SK-N-SH (cell line): ENCODE results near the gene PARP14. TPM values are rescaled to one million over a fixed set of nuclear protein-coding genes. Genes with fewer than 3 reads are reported as not detected.

ENCODE experiments used
- CTCF ChIA-PET: fragments of 300-600, 350-600 bp; formaldehyde crosslinking; extraction: SDS; loops from one replicate; lab custom pipeline; 2021; lab: Yijun Ruan, JAX
- POLR2A ChIA-PET: fragments of 350-600 bp; sonication (Branson Sonifier 250); formaldehyde crosslinking; extraction: SDS; loops from one replicate; lab custom pipeline; 2020; ENCODE audit warnings: antibody characterized with exemption, inconsistent platforms; lab: Yijun Ruan, JAX
- DNase-seq: peaks from one replicate; pipeline ENCODE4 v3.0.0; 2012
- H2AFZ ChIP-seq: fragments of 200-600 bp; sonication (generic); 2 replicates; pipeline ENCODE4 v1.8.1; 2016; ENCODE audit warnings: antibody characterized with exemption, mild to moderate bottlenecking, low read depth
- H3F3A ChIP-seq: fragments of 200-600 bp; sonication (generic); replicated peaks from 2 replicates; pipeline ENCODE3; 2016; ENCODE audit warnings: antibody characterized with exemption, mild to moderate bottlenecking; ENCODE audit not compliant: insufficient read depth
- H3K27ac ChIP-seq, 2 experiments: fragments of 200-500 bp in 1 of 2; fragments of 200-600 bp in 1 of 2; sonication (Bioruptor generic) in 1 of 2; sonication (generic), shearing (Covaris generic) in 1 of 2; 2 replicates each; pipeline versions ENCODE4 v1.5.1 to v1.6.1; 2014 to 2016; ENCODE audit warnings: low read depth in 2 of 2, inconsistent platforms in 1 of 2, low read length in 1 of 2, mild to moderate bottlenecking in 1 of 2, mixed read lengths in 1 of 2
- H3K27me3 ChIP-seq: fragments of 200-600 bp; sonication (generic), shearing (Covaris generic); 2 replicates; pipeline ENCODE4 v1.6.1; 2016; ENCODE audit warnings: mixed run types; ENCODE audit not compliant: insufficient read depth
- H3K36me3 ChIP-seq, 2 experiments: fragments of 200-500 bp in 1 of 2; fragments of 200-600 bp in 1 of 2; sonication (Bioruptor generic) in 1 of 2; sonication (generic) in 1 of 2; replicated peaks in 1 of 2; 2 replicates each; pipeline versions ENCODE3 to v1.5.1; 2014 to 2016; ENCODE audit warnings: low read length in 1 of 2, mild to moderate bottlenecking in 1 of 2; ENCODE audit not compliant: insufficient read depth in 2 of 2, control insufficient read depth in 1 of 2
- H3K4me1 ChIP-seq, 2 experiments: fragments of 200-500 bp in 1 of 2; fragments of 200-600 bp in 1 of 2; sonication (Bioruptor generic) in 1 of 2; sonication (generic), shearing (Covaris generic) in 1 of 2; 2 replicates each; pipeline versions ENCODE4 v1.5.1 to v1.6.1; 2014 to 2016; ENCODE audit warnings: low read depth in 1 of 2, low read length in 1 of 2, mixed run types in 1 of 2; ENCODE audit not compliant: insufficient read depth in 2 of 2, control insufficient read depth in 1 of 2
- H3K4me2 ChIP-seq: fragments of 200-600 bp; sonication (generic), shearing (Covaris generic); 2 replicates; pipeline ENCODE4 v1.6.1; 2017; ENCODE audit warnings: mixed run types
- H3K4me3 ChIP-seq, 2 experiments: fragments of 200-500 bp in 1 of 2; fragments of 200-600 bp in 1 of 2; sonication (Bioruptor generic) in 1 of 2; sonication (generic), shearing (Covaris generic) in 1 of 2; 2 replicates each; pipeline versions ENCODE4 v1.5.1 to v1.8.1; 2014 to 2016; ENCODE audit warnings: low read depth in 2 of 2, inconsistent platforms in 1 of 2, low read length in 1 of 2, mild to moderate bottlenecking in 1 of 2, mixed read lengths in 1 of 2, moderate library complexity in 1 of 2
- H3K79me2 ChIP-seq: fragments of 200-600 bp; sonication (generic); 2 replicates; pipeline ENCODE4 v1.8.1; 2017; ENCODE audit warnings: mild to moderate bottlenecking; ENCODE audit not compliant: insufficient read depth
- H3K9ac ChIP-seq: fragments of 200-600 bp; sonication (generic); 2 replicates; pipeline ENCODE4 v1.6.1; 2017; ENCODE audit warnings: mixed run types
- H3K9me2 ChIP-seq: fragments of 200-600 bp; sonication (generic); 2 replicates; pipeline ENCODE4 v1.6.1; 2017; ENCODE audit warnings: mixed run types
- H3K9me3 ChIP-seq: fragments of 200-600 bp; sonication (generic); 2 replicates; pipeline ENCODE4 v1.6.1; 2017; ENCODE audit warnings: mixed run types, mild to moderate bottlenecking, moderate library complexity
- H4K20me1 ChIP-seq: fragments of 200-600 bp; sonication (generic); 2 replicates; pipeline ENCODE4 v1.6.1; 2017; ENCODE audit warnings: mild to moderate bottlenecking, mixed run types; ENCODE audit not compliant: insufficient read depth
- EP300 ChIP-seq, 2 experiments: IDR thresholded peaks; 2 replicates each; pipeline versions ENCODE4 v1.4.0 to v1.6.1; 2012; ENCODE audit warnings: borderline replicate concordance in 1 of 2, low read depth in 1 of 2, low read length in 1 of 2
- GATA2 ChIP-seq: sonication (generic); formaldehyde crosslinking; IDR thresholded peaks from 2 replicates; pipeline ENCODE4 v1.5.0; 2020; ENCODE audit warnings: mild to moderate bottlenecking, missing genetic modification reagents
- JUND ChIP-seq: IDR thresholded peaks from 2 replicates; pipeline ENCODE4 v1.4.0; 2012
- MEF2A ChIP-seq: IDR thresholded peaks from 2 replicates; pipeline ENCODE4 v1.4.0; 2012; ENCODE audit warnings: low read depth, borderline replicate concordance
- NRF1 ChIP-seq: IDR thresholded peaks from 2 replicates; pipeline ENCODE4 v1.6.1; 2012; ENCODE audit warnings: low read depth, mild to moderate bottlenecking, low read length
- POLR2AphosphoS5 ChIP-seq: IDR thresholded peaks from 2 replicates; pipeline ENCODE4 v1.6.1; 2012; ENCODE audit warnings: low read depth, low read length
- RAD21 ChIP-seq: IDR thresholded peaks from 2 replicates; pipeline ENCODE4 v1.6.1; 2012; ENCODE audit warnings: mild to moderate bottlenecking, low read length
- RFX5 ChIP-seq: IDR thresholded peaks from 2 replicates; pipeline ENCODE4 v1.6.1; 2012; ENCODE audit warnings: mild to moderate bottlenecking, improper control_type of control experiment, low read length
- RXRA ChIP-seq: IDR thresholded peaks from 2 replicates; pipeline ENCODE4 v1.4.0; 2012; ENCODE audit warnings: low read depth, mild to moderate bottlenecking, borderline replicate concordance
- SIN3A ChIP-seq: IDR thresholded peaks from 2 replicates; pipeline ENCODE4 v1.6.1; 2012; ENCODE audit warnings: low read depth, mild to moderate bottlenecking, low read length, moderate library complexity, borderline replicate concordance
- TEAD4 ChIP-seq: IDR thresholded peaks from 2 replicates; pipeline ENCODE4 v1.4.0; 2012; ENCODE audit warnings: mild to moderate bottlenecking, borderline replicate concordance; ENCODE audit not compliant: insufficient read depth
- WGBS: methylation state at CpG from one replicate; pipeline ENCODE4 v1.1.6; 2017; ENCODE audit warnings: low lambda C conversion rate; 5-methylcytosine and 5-hydroxymethylcytosine counted together
- polyA plus RNA-seq, 3 experiments: library from polyadenylated mRNA; depleted of rRNA; stranded (reverse); fragments of >200 nt; gene quantifications; 2 replicates each; pipeline ENCODE4 v1.2.3, GENCODE V29; 2012
- TF ChIP-seq, protein P1 (sequence below): IDR thresholded peaks from 2 replicates; pipeline ENCODE4 v1.4.0; 2012; ENCODE audit warnings: low read depth, borderline replicate concordance

PARP14 gene
- polyA plus RNA-seq, 1 of the 3 experiments (the other 2 are of a cell fraction): 9.2 TPM

DNA sequence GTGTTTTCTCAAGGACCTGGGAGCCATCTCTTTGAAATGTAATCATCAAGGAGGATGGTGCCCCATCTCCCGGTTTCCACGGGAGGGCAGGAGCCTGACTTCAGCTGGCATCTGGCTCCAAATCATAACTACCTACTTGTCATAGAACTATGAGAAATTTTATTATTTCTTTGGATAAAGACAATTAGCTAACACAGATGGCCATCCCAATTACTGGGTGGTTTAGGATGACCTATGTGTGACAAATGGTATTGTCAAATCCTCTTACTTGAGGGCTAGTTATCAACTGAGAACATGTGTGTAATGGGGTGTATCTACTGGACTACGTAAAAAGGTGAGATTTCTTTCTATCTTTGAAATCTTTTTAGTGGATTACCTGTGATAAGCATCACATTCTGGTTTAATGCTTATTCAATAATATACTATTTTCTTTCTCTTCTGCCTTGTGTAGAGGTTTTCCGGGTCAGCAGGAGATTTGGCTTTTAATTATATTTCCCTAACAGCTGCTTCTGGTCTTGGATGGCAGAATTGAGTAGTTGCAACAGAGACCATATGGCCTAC is 15.3 kb upstream of the PARP14 start:
- Histone ChIP-seq H3K9me3 (no peaks in the 10 kb centered on the region), H3K9me2 (no peaks in the 10 kb centered on the region), H3K4me1 (peaks cover 0 to 9% of the 10 kb centered on the region in 2 experiments; a peak in 2 of 4 replicates), H3K79me2 (no peaks in the 10 kb centered on the region), H3K4me2 (no peak overlapping the region), H3K9ac (no peak overlapping the region), H3F3A (no peaks in the 10 kb centered on the region), H3K36me3 (no peaks in the 10 kb centered on the region), H4K20me1 (no peaks in the 10 kb centered on the region), H2AFZ (no peak overlapping the region), H3K4me3 (no peak overlapping the region), H3K27ac (peak overlapping the region in 1 of 2 experiments; percentile 16; a peak in 1 of 4 replicates), H3K27me3 (no peaks in the 10 kb centered on the region)
- CTCF ChIA-PET: interaction anchor here (1.0 to 2.5 kb wide), 3 partner anchors 14 to 281 kb away, joined by 3 to 13 read pairs (median 3); no protein-coding TSS in a partner anchor
- peak; percentile 30 for DNase-seq
- TF ChIP-seq RFX5 (0 out of 2 replicates have a peak, but pooled peaks have one; percentile 22), RAD21 (no peak), RXRA (no peak), NRF1 (no peak), SIN3A (no peak), POLR2AphosphoS5 (no peak), JUND (no peak), GATA2 (CRISPR knock-in tag) (peak; percentile 52), EP300 (IDR thresholded peaks at IDR 0.05; ENCODE audit: borderline replicate concordance in 1 of 2, low read depth in 1 of 2, low read length in 1 of 2) (peak in 1 of 2 experiments; percentile 44; a peak in 1 of 4 replicates)
- TF ChIP-seq, protein P1, sequence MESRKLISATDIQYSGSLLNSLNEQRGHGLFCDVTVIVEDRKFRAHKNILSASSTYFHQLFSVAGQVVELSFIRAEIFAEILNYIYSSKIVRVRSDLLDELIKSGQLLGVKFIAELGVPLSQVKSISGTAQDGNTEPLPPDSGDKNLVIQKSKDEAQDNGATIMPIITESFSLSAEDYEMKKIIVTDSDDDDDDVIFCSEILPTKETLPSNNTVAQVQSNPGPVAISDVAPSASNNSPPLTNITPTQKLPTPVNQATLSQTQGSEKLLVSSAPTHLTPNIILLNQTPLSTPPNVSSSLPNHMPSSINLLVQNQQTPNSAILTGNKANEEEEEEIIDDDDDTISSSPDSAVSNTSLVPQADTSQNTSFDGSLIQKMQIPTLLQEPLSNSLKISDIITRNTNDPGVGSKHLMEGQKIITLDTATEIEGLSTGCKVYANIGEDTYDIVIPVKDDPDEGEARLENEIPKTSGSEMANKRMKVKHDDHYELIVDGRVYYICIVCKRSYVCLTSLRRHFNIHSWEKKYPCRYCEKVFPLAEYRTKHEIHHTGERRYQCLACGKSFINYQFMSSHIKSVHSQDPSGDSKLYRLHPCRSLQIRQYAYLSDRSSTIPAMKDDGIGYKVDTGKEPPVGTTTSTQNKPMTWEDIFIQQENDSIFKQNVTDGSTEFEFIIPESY: no peak
- WGBS: 27% methylated on average over 4 of the region's 4 CpGs
- POLR2A ChIA-PET: interaction anchor here (0.9 kb wide), 1 partner anchor 39 kb away, joined by 3 read pairs; no protein-coding TSS in a partner anchor

DNA sequence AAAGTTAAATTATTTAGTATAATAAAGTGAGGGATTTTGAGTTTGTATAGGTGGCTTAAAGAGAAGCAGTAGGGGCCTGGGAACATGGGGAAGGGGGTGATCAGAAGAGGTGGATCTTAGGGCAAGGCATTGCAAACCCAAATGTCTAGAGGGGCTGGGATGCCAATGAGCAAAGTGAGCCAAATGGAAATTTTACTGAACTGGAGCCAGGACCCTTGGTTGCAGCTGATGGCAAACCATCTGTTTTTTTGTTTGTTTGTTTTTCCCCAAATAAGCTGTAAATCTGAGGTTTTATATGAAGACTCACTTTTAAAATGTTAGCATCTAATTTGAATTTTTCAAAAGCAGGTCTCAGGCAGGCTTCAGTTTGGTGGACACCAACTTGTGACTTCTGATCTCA is 14.8 kb upstream of the PARP14 start:
- POLR2A ChIA-PET: no interaction called here
- H3K79me2 ChIP-seq: no peaks in the 10 kb centered on the region
- no peak for TF ChIP-seq TEAD4
- no peak for TF ChIP-seq MEF2A
- no peaks in the 10 kb centered on the region for H3K36me3 ChIP-seq
- H3K4me1 ChIP-seq: peaks cover 0 to 9% of the 10 kb centered on the region in 2 experiments; a peak in 2 of 4 replicates
- no peak overlapping the region for H3K9ac ChIP-seq
- no peak overlapping the region for H3K4me2 ChIP-seq
- no peaks in the 10 kb centered on the region for H4K20me1 ChIP-seq
- no peak overlapping the region for H3K27ac ChIP-seq
- DNase-seq: no peak
- no peak overlapping the region for H2AFZ ChIP-seq
- no peaks in the 10 kb centered on the region for H3F3A ChIP-seq
- H3K4me3 ChIP-seq: no peak overlapping the region
- H3K9me2 ChIP-seq: no peaks in the 10 kb centered on the region
- H3K27me3 ChIP-seq: no peaks in the 10 kb centered on the region
- no peaks in the 10 kb centered on the region for H3K9me3 ChIP-seq
- CTCF ChIA-PET: interaction anchor here (1.0 to 2.5 kb wide), 3 partner anchors 13 to 281 kb away, joined by 3 to 13 read pairs (median 3); no protein-coding TSS in a partner anchor
